Immature natural killer cell (primary cell): ENCODE data around the gene FAM161B. TPM values are rescaled to one million over a fixed set of nuclear protein-coding genes. Genes with fewer than 3 reads are reported as not detected.
"Not testable (repeated sequence)": the region's sequence is repeated elsewhere in the genome, so short reads cannot be mapped to it uniquely, and the experiment has no call there.

ENCODE experiments used
- DNase-seq, 3 donors: peaks; one replicate each; pipeline ENCODE4 v3.0.0; 2022; ENCODE audit warnings: mixed read lengths in 1 of 3
- H3K27ac Mint-ChIP-seq, 6 donors: one replicate each; pipeline ENCODE4 v1.8.0; 2020; ENCODE audit warnings: mixed read lengths in 6 of 6, mild to moderate bottlenecking in 5 of 6, inconsistent platforms in 4 of 6, moderate library complexity in 3 of 6
- H3K27me3 Mint-ChIP-seq, 3 donors: one replicate each; pipeline ENCODE4 v1.8.0; 2020 to 2021; ENCODE audit warnings: low read depth in 3 of 3, mild to moderate bottlenecking in 3 of 3, mixed read lengths in 3 of 3, moderate library complexity in 3 of 3, inconsistent platforms in 1 of 3
- H3K36me3 Mint-ChIP-seq, 3 donors: one replicate each; pipeline ENCODE4 v1.8.0; 2020; ENCODE audit warnings: mixed read lengths in 3 of 3, inconsistent platforms in 2 of 3, mild to moderate bottlenecking in 2 of 3
- H3K4me1 Mint-ChIP-seq, 2 donors: one replicate each; pipeline ENCODE4 v1.8.0; 2020; ENCODE audit warnings: inconsistent platforms in 2 of 2, mild to moderate bottlenecking in 2 of 2, mixed read lengths in 2 of 2, moderate library complexity in 1 of 2
- H3K4me3 Mint-ChIP-seq, 5 donors: one replicate each; pipeline ENCODE4 v1.8.0; 2020; ENCODE audit warnings: mild to moderate bottlenecking in 5 of 5, mixed read lengths in 5 of 5, inconsistent platforms in 3 of 5, moderate library complexity in 3 of 5
- H3K9me3 Mint-ChIP-seq, 6 donors: one replicate each; pipeline ENCODE4 v1.8.0; 2020; ENCODE audit warnings: mild to moderate bottlenecking in 6 of 6, mixed read lengths in 6 of 6, inconsistent platforms in 4 of 6, moderate library complexity in 3 of 6
- polyA plus RNA-seq, 3 donors: library from polyadenylated mRNA; unstranded; fragments of 300-500 nt; fragmentation: Illumina TruSeq; gene quantifications; one replicate each; pipeline ENCODE4 v1.2.3, GENCODE V29; 2021

The FAM161B gene
- polyA plus RNA-seq = 1 to 10 TPM in 2 of 3 donors, under 1 TPM in 1; 0.91 to 3.6 (median 1.6) TPM

GRCh38 chr14:73949752-73950734, at the start of gene FAM161B, which contains the start of gene COQ6:
Gene FAM161B (minus strand): TSS chr14:73950094. CDS start chr14:73950026, 68 bp downstream.
Gene COQ6 (plus strand): TSS chr14:73950302. CDS start chr14:73950333, 31 bp downstream.
- Mint-ChIP-seq H3K4me1 (peaks cover 24 to 40% of the 10 kb centered on the region in 2 donors), H3K27me3 (peaks cover 0 to 13% (median 5%) of the 10 kb centered on the region in 3 donors), H3K27ac (peak within 1 kb of the TSS; percentile 92 to 97 (median 95)), H3K9me3 (no peaks in the 10 kb centered on the region), H3K4me3 (peak within 1 kb of the TSS; percentile 93 to 97 (median 95)), H3K36me3 (peaks cover 4 to 10% (median 4%) of the 10 kb centered on the region in 3 donors)
- peak; percentile 94 to 95 (median 94) for DNase-seq

- H3K27ac Mint-ChIP-seq = no peak overlapping the region
- no peaks in the 10 kb centered on the region for H3K4me1 Mint-ChIP-seq
- H3K9me3 Mint-ChIP-seq = no peaks in the 10 kb centered on the region
- DNase-seq = no peak
- peaks cover 12 to 26% (median 24%) of the 10 kb centered on the region in 3 donors for H3K36me3 Mint-ChIP-seq
- H3K27me3 Mint-ChIP-seq = no peaks in the 10 kb centered on the region
- no peak overlapping the region for H3K4me3 Mint-ChIP-seq
These were observed 48.8 kb upstream of the FAM161B start for GRCh38 chr14:73998726-73999125.

GRCh38 chr14:73997944-73998447, 48.1 kb upstream of the FAM161B start:
- Mint-ChIP-seq H3K27me3 (no peaks in the 10 kb centered on the region), H3K4me1 (no peaks in the 10 kb centered on the region), H3K27ac (no peak overlapping the region), H3K36me3 (peaks cover 12 to 21% (median 18%) of the 10 kb centered on the region in 3 donors), H3K4me3 (no peak overlapping the region), H3K9me3 (no peaks in the 10 kb centered on the region)
- no peak for DNase-seq

GRCh38 chr14:73997108-73997943, 47.4 kb upstream of the FAM161B start:
- Mint-ChIP-seq H3K36me3 (peaks cover 12 to 17% (median 14%) of the 10 kb centered on the region in 3 donors), H3K4me3 (no peak overlapping the region), H3K27me3 (no peaks in the 10 kb centered on the region), H3K9me3 (no peaks in the 10 kb centered on the region), H3K4me1 (no peaks in the 10 kb centered on the region), H3K27ac (no peak overlapping the region)
- no peak for DNase-seq

- Mint-ChIP-seq H3K27me3 (no peaks in the 10 kb centered on the region), H3K4me3 (no peak overlapping the region), H3K4me1 (no peaks in the 10 kb centered on the region), H3K27ac (no peak overlapping the region), H3K36me3 (peaks cover 12 to 21% (median 14%) of the 10 kb centered on the region in 3 donors), H3K9me3 (no peaks in the 10 kb centered on the region)
- no peak for DNase-seq
These were observed 46.8 kb upstream of the FAM161B start for GRCh38 chr14:73996731-73997107.

- H3K27ac Mint-ChIP-seq = peak overlapping the region in 1 of 6 donors; percentile 47
- H3K4me3 Mint-ChIP-seq = no peak overlapping the region
- no peaks in the 10 kb centered on the region for H3K9me3 Mint-ChIP-seq
- DNase-seq = no peak
- H3K36me3 Mint-ChIP-seq = peaks cover 12 to 24% (median 14%) of the 10 kb centered on the region in 3 donors
- H3K27me3 Mint-ChIP-seq = no peaks in the 10 kb centered on the region
- no peaks in the 10 kb centered on the region for H3K4me1 Mint-ChIP-seq
These were observed 46.1 kb upstream of the FAM161B start for GRCh38 chr14:73995977-73996378.

- not testable (repeated sequence) for H3K4me1 Mint-ChIP-seq, DNase-seq
- H3K27ac Mint-ChIP-seq = peak overlapping the region in 1 of 6 donors; percentile 15
These were observed 45.0 kb upstream of the FAM161B start for GRCh38 chr14:73994926-73995325.

GRCh38 chr14:73991092-73991491, 41.2 kb upstream of the FAM161B start:
- no peaks in the 10 kb centered on the region for H3K27me3 Mint-ChIP-seq
- no peak for DNase-seq
- no peak overlapping the region for H3K27ac Mint-ChIP-seq
- no peaks in the 10 kb centered on the region for H3K4me1 Mint-ChIP-seq
- no peak overlapping the region for H3K4me3 Mint-ChIP-seq
- peaks cover 8 to 22% (median 11%) of the 10 kb centered on the region in 3 donors for H3K36me3 Mint-ChIP-seq
- no peaks in the 10 kb centered on the region for H3K9me3 Mint-ChIP-seq

More at GRCh38 chr14:73994926-73995325, 45.0 kb upstream of the FAM161B start:
- H3K9me3 Mint-ChIP-seq, H3K4me3 Mint-ChIP-seq, H3K27me3 Mint-ChIP-seq: not testable (repeated sequence)
- H3K36me3 Mint-ChIP-seq = peaks cover 12 to 24% (median 14%) of the 10 kb centered on the region in 3 donors

GRCh38 chr14:73988656-73989055, 38.8 kb upstream of the FAM161B start:
- H3K9me3 Mint-ChIP-seq, H3K4me3 Mint-ChIP-seq, H3K27me3 Mint-ChIP-seq, H3K27ac Mint-ChIP-seq, DNase-seq, H3K4me1 Mint-ChIP-seq: not testable (repeated sequence)
- H3K36me3 Mint-ChIP-seq = peaks cover 7 to 28% (median 8%) of the 10 kb centered on the region in 3 donors

- H3K9me3 Mint-ChIP-seq = no peaks in the 10 kb centered on the region
- H3K36me3 Mint-ChIP-seq = peaks cover 7 to 28% (median 8%) of the 10 kb centered on the region in 3 donors
- H3K4me1 Mint-ChIP-seq = no peaks in the 10 kb centered on the region
- no peak overlapping the region for H3K4me3 Mint-ChIP-seq
- no peak overlapping the region for H3K27ac Mint-ChIP-seq
- DNase-seq = no peak
- no peaks in the 10 kb centered on the region for H3K27me3 Mint-ChIP-seq
These were observed 38.2 kb upstream of the FAM161B start for GRCh38 chr14:73988065-73988464.

GRCh38 chr14:73977896-73978295, 28.0 kb upstream of the FAM161B start:
- no peak overlapping the region for H3K27ac Mint-ChIP-seq
- no peaks in the 10 kb centered on the region for H3K4me1 Mint-ChIP-seq
- no peak for DNase-seq
- no peaks in the 10 kb centered on the region for H3K9me3 Mint-ChIP-seq
- no peaks in the 10 kb centered on the region for H3K27me3 Mint-ChIP-seq
- peaks cover 0 to 22% (median 6%) of the 10 kb centered on the region in 3 donors for H3K36me3 Mint-ChIP-seq
- no peak overlapping the region for H3K4me3 Mint-ChIP-seq

GRCh38 chr14:73976125-73976524, 26.2 kb upstream of the FAM161B start:
- Mint-ChIP-seq H3K27ac (no peak overlapping the region), H3K4me3 (no peak overlapping the region), H3K36me3 (peaks cover 10 to 36% (median 13%) of the 10 kb centered on the region in 3 donors), H3K9me3 (no peaks in the 10 kb centered on the region), H3K4me1 (no peaks in the 10 kb centered on the region), H3K27me3 (no peaks in the 10 kb centered on the region)
- DNase-seq = no peak

- H3K4me3 Mint-ChIP-seq = no peak overlapping the region
- H3K27ac Mint-ChIP-seq = no peak overlapping the region
- peaks cover 18 to 38% (median 22%) of the 10 kb centered on the region in 3 donors for H3K36me3 Mint-ChIP-seq
- H3K27me3 Mint-ChIP-seq = no peaks in the 10 kb centered on the region
- DNase-seq = no peak
- H3K9me3 Mint-ChIP-seq = no peaks in the 10 kb centered on the region
- H3K4me1 Mint-ChIP-seq = no peaks in the 10 kb centered on the region
These were observed 23.6 kb upstream of the FAM161B start for GRCh38 chr14:73973497-73973896.
